ENCODE data around the gene IFNAR1. TPM values are rescaled to one million over a fixed set of nuclear protein-coding genes. Genes with fewer than 3 reads are reported as not detected.

IFNAR1 gene
- total and polyA plus RNA-seq, 2 of the 4 experiments (the other 2 are of a cell fraction) = 7.8 to 9.9 TPM

DNA sequence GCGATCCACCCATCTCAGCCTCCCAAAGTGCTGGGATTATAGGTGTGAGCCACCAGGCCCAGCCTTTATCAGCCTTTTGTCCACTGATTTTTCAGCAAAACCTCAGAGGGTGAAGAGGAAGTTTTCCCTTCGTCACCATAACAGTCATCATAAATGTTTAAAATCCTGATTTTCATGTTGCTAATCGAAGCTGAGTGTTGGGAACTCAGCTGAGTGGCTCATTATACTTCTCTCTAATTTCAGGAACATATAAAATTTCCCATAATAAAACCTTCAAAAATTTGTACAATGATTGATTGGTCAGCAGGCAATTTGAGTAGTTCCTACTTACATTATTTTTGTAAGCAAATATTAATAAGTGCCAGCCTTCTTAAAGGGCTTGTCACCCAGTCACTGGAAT, 46.6 kb downstream of the IFNAR1 start:
- Histone ChIP-seq H3K18ac (ENCODE audit: low read depth, low read length) (no peak overlapping the region), H3K56ac (ENCODE audit: extremely low read depth, insufficient read depth, low read length) (no peak overlapping the region), H2AFZ (replicated peaks; ENCODE audit: low read length, poor library complexity) (no peak overlapping the region), H4K8ac (ENCODE audit: low read depth in 2 of 2, low read length in 2 of 2) (no peak overlapping the region), H2BK120ac (ENCODE audit: low read depth, low read length) (no peak overlapping the region), H4K5ac (ENCODE audit: low read depth, low read length) (no peak overlapping the region), H3K9ac (ENCODE audit: low read depth, low read length) (no peak overlapping the region), H2AK9ac (replicated peaks; ENCODE audit: low read depth, low read length, poor library complexity) (no peak overlapping the region), H3K14ac (replicated peaks; ENCODE audit: low read depth, low read length) (no peak overlapping the region), H2BK15ac (ENCODE audit: low read depth, low read length) (no peak overlapping the region), H2BK5ac (ENCODE audit: low read depth, low read length, poor library complexity, severe bottlenecking) (no peak overlapping the region), H3K23ac (ENCODE audit: low read depth, low read length) (no peak overlapping the region), H4K91ac (ENCODE audit: insufficient read depth, low read depth, low read length) (no peak overlapping the region), H2AK5ac (ENCODE audit: low read depth, low read length) (no peak overlapping the region), H3K9me3 (ENCODE audit: control insufficient read depth, insufficient read depth, low read length) (peaks cover 28% of the 10 kb centered on the region), H3K4ac (ENCODE audit: low read depth, low read length) (no peak overlapping the region), H3K36me3 (ENCODE audit: control insufficient read depth, insufficient read depth, low read length) (no peaks in the 10 kb centered on the region), H2BK20ac (ENCODE audit: low read depth, low read length) (no peak overlapping the region), H3K27ac (ENCODE audit: insufficient read depth, low read length) (no peak overlapping the region), H3K4me2 (ENCODE audit: low read depth, low read length) (no peak overlapping the region), H3K9me1 (ENCODE audit: insufficient read depth, low read length) (no peaks in the 10 kb centered on the region), H3K79me1 (ENCODE audit: low read depth in 1 of 2, low read length in 2 of 2) (no peaks in the 10 kb centered on the region), H3K4me1 (ENCODE audit: control insufficient read depth, insufficient read depth, low read length) (0 out of 2 replicates have a peak, but pooled peaks cover 5% of the 10 kb centered on the region), H3K27me3 (ENCODE audit: control insufficient read depth, insufficient read depth, low read length) (no peaks in the 10 kb centered on the region; the same call in 1 of the 2 replicates), H4K20me1 (ENCODE audit: insufficient read depth, low read length) (no peaks in the 10 kb centered on the region), H3K4me3 (ENCODE audit: insufficient read depth, low read depth, low read length) (no peak overlapping the region)
- BruUV-seq (replicated peaks) = no TSS peak
- dilution Hi-C loops (cut with HindIII; ENCODE audit: low sequenced_read_pairs, unreplicated experiment) (no loop called here), in situ Hi-C loops (cut with MboI; ENCODE audit: low sequenced_read_pairs) (no loop called here), intact Hi-C loops (cut with micrococcal nuclease) (loop anchor here (5.0 kb wide), 1 partner anchor 34 kb away; no protein-coding TSS in a partner anchor)
- no peak for DNase-seq
- TF ChIP-seq CHD1 (IDR thresholded peaks at IDR 0.05; ENCODE audit: low read depth, low read length) (no peak), RCOR1 (IDR thresholded peaks at IDR 0.05; ENCODE audit: insufficient replicate concordance, low read length) (no peak), NFE2L2 (IDR thresholded peaks at IDR 0.05; ENCODE audit: low read depth, low read length) (no peak), MAZ (IDR thresholded peaks at IDR 0.05; ENCODE audit: borderline replicate concordance, low read depth, low read length) (no peak), CEBPB (IDR thresholded peaks at IDR 0.05; ENCODE audit: low read depth, low read length) (no peak), SMC3 (IDR thresholded peaks at IDR 0.05; ENCODE audit: low read depth, low read length) (no peak)
- ChIA-PET CTCF (no interaction called here), POLR2A (ENCODE audit: unreplicated experiment) (no interaction called here)
- ATAC-seq (ENCODE audit: low read depth) = no peak
- no CpG with 5 or more reads among the region's 3 CpGs for WGBS, 2 experiments (ENCODE audit: extremely low coverage in 2 of 2, insufficient read length in 1 of 2)

Data from IMR-90 (cell line).